ENCODE measurements around the gene DHX8.

- TF ChIP-seq, protein P1, sequence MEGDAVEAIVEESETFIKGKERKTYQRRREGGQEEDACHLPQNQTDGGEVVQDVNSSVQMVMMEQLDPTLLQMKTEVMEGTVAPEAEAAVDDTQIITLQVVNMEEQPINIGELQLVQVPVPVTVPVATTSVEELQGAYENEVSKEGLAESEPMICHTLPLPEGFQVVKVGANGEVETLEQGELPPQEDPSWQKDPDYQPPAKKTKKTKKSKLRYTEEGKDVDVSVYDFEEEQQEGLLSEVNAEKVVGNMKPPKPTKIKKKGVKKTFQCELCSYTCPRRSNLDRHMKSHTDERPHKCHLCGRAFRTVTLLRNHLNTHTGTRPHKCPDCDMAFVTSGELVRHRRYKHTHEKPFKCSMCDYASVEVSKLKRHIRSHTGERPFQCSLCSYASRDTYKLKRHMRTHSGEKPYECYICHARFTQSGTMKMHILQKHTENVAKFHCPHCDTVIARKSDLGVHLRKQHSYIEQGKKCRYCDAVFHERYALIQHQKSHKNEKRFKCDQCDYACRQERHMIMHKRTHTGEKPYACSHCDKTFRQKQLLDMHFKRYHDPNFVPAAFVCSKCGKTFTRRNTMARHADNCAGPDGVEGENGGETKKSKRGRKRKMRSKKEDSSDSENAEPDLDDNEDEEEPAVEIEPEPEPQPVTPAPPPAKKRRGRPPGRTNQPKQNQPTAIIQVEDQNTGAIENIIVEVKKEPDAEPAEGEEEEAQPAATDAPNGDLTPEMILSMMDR (conservative IDR thresholded peaks at IDR 0.05; ENCODE audit: low read depth, low read length) = no peak
- no peak for TF ChIP-seq EZH2 (IDR thresholded peaks at IDR 0.05; ENCODE audit: borderline replicate concordance, low read depth, low read length, poor library complexity, severe bottlenecking)
These were observed 18.7 kb upstream of the DHX8 start for GRCh38 chr17:43465049-43465448.

Measured in A673 (cell line).